Brain microvascular endothelial cell (primary cell): Measurements from ENCODE around the gene SCD5.

ENCODE experiments used
- DNase-seq: peaks from one replicate; pipeline ENCODE4 v3.0.0-alpha.2; 2020
- H3K27ac ChIP-seq: fragments of 250-450 bp; sonication (Bioruptor Pico); 2 replicates; pipeline ENCODE4 v1.5.1; 2020; ENCODE audit warnings: mild to moderate bottlenecking, moderate library complexity
- H3K27me3 ChIP-seq: fragments of 250-450 bp; sonication (Bioruptor Pico); replicated peaks from 2 replicates; pipeline ENCODE4 v1.5.1; 2020; ENCODE audit warnings: mild to moderate bottlenecking
- H3K36me3 ChIP-seq: fragments of 250-450 bp; sonication (Bioruptor Pico); replicated peaks from 2 replicates; pipeline ENCODE4 v1.5.1; 2020; ENCODE audit warnings: mild to moderate bottlenecking
- H3K4me3 ChIP-seq: 2 replicates; pipeline ENCODE4 v1.5.1; 2011; ENCODE audit warnings: low read depth, mild to moderate bottlenecking, control low read depth, low read length, moderate library complexity
- in situ Hi-C: cut with HindIII; loops from 2 replicates; pipeline ENCODE4 v1.10.0; 2017; ENCODE audit warnings: low sequenced_read_pairs, low pct_ligation_motif_present
- TF ChIP-seq, protein P1 (sequence below): IDR thresholded peaks from 2 replicates; pipeline ENCODE4 v1.5.1; 2011; ENCODE audit warnings: low read depth, mild to moderate bottlenecking, moderate library complexity, low read length, control low read depth, inconsistent platforms; ENCODE audit errors: missing control alignments

The SCD5 gene

DNA sequence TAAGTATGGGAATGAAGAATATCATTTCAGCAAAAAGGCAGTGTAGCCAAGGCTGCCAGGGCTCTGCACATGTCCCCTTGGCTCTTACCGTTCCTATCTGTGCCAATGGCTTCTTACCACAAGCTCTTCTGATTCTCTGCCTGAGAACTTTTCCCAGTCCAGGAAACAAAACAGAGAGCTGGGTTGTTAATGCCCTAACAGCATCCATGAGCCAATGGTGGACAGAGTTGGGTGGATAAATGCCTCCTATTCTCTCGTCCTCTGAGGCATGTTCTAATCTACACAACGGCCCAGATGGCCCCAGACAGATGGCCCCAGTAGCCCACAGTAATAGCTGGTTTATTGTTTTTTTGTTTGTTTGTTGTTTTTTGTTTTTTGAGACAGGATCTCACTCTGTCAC lies 28.0 kb downstream of the SCD5 start:
- TF ChIP-seq, protein P1, sequence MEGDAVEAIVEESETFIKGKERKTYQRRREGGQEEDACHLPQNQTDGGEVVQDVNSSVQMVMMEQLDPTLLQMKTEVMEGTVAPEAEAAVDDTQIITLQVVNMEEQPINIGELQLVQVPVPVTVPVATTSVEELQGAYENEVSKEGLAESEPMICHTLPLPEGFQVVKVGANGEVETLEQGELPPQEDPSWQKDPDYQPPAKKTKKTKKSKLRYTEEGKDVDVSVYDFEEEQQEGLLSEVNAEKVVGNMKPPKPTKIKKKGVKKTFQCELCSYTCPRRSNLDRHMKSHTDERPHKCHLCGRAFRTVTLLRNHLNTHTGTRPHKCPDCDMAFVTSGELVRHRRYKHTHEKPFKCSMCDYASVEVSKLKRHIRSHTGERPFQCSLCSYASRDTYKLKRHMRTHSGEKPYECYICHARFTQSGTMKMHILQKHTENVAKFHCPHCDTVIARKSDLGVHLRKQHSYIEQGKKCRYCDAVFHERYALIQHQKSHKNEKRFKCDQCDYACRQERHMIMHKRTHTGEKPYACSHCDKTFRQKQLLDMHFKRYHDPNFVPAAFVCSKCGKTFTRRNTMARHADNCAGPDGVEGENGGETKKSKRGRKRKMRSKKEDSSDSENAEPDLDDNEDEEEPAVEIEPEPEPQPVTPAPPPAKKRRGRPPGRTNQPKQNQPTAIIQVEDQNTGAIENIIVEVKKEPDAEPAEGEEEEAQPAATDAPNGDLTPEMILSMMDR = no peak
- Histone ChIP-seq H3K27ac (no peak overlapping the region), H3K4me3 (no peak overlapping the region), H3K36me3 (no peaks in the 10 kb centered on the region), H3K27me3 (no peaks in the 10 kb centered on the region)
- in situ Hi-C loops = no loop called here
- no peak for DNase-seq

DNA sequence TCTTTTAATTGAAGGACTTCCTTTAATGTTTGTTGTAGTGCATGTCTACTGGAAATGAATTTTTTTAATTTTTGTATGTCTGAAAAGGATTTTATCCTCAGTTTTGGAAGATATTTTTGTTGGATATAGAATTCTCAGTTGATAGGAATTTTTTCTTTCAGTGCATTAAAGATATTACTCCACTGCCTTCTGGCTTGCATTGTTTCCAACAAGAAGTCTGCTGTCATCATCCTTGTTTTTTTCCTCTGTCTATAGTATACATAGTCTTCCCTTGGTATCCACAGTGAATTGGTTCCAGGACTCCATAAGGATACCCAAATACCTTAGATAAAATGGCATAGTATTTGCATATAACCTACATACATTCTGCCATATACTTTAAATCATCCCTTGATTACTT lies 33.5 kb downstream of the SCD5 start:
- TF ChIP-seq, protein P1 = no peak
- no peak overlapping the region for H3K27ac ChIP-seq
- H3K27me3 ChIP-seq = no peaks in the 10 kb centered on the region
- H3K36me3 ChIP-seq = no peaks in the 10 kb centered on the region
- in situ Hi-C loops = no loop called here
- DNase-seq = no peak
- H3K4me3 ChIP-seq = no peak overlapping the region

DNA sequence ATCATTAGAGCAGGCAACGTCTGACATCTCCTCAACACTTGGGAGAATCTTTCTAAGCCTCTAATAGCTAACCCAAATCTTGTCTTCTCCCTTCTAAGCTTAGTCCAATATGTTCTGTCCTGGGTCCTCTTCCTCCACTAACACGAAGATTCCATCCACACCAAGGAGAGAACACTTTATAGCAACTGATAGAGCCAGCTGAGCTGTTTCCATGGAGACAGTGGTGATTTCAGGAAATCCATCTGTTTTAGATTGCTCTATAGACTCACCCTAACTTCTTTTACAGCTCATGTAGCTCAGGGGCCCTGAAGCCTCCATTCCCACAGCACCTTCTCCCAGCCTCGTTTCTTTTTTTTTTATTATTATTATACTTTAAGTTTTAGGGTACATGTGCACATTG lies 37.4 kb downstream of the SCD5 start:
- Histone ChIP-seq H3K27ac (no peak overlapping the region), H3K4me3 (no peak overlapping the region), H3K27me3 (no peaks in the 10 kb centered on the region), H3K36me3 (no peaks in the 10 kb centered on the region)
- TF ChIP-seq, protein P1 = no peak
- in situ Hi-C loops = no loop called here
- DNase-seq = no peak

DNA sequence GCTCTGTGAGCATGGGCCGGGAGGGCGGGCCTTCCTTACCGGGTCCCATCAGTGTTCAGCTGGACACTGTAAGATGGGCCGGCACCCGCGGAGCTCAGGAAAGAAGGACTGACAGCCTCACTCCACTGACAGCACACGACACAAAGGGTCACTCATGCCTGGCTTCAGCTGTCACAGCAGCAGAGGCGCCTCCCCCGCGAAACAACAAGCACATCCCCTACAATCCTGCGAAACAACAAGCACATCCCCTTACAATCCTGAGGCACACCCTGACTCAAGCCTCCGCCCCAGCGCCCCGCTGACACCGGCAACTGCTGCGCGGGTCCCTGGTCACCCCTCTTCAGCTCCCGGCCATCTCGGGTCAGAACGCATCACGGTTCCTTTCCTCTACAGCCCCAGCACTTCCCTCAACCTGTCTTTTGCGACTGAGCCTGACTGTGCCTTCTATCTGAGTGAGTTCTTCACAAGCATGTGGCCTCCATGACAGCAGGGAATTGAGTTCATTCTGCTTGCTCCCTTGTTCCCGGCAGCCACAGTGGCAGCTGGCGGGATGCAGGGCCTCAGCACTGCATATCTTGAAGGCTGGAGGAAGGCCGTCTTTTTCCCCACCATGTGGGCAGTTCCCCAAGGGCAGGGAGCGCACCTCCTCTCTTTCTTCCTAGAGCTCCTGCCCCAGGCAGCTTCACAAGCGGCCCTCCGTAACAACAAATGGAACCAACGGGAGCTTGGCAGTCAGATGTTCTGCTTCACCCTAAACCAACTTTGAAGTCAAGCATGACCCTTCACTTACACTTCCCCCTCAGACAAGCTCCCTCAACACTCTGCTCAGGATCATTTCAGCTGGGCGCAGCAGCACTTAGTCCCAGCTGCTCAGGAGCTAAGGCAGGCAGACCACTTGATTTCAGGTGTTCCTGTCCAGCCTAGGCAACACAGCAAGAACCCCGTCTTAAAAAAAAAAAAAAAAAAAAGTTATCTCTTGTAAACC lies 39.6 kb downstream of the SCD5 start:
- in situ Hi-C loops = no loop called here
- DNase-seq = no peak

DNA sequence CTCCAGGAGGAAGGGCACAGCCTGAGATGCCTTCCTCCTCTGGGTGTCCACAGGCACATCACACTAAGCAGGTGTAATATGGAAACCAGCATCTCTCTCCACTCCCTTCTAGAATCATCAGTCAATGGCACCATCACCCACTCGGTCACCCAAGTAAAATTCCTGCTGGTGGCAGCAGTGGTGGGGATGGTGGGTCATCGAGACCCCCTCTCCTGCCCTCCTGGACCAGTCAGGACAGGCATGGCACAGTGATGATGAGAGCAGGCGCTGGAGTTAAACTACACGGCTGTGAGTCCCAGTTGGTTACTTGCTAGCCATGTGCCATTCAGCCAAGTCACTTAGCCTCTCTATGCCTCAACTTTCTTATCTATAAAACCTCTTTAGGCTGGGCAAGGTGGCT lies 42.5 kb downstream of the SCD5 start:
- in situ Hi-C loops = no loop called here
- Histone ChIP-seq H3K4me3 (no peak overlapping the region), H3K27me3 (no peaks in the 10 kb centered on the region), H3K27ac (no peak overlapping the region), H3K36me3 (no peaks in the 10 kb centered on the region)
- TF ChIP-seq, protein P1 = no peak
- DNase-seq = no peak

More for the DNA sequence above, 39.6 kb downstream of the SCD5 start:
- Histone ChIP-seq H3K27me3 (no peaks in the 10 kb centered on the region), H3K36me3 (no peaks in the 10 kb centered on the region), H3K4me3 (no peak overlapping the region), H3K27ac (no peak overlapping the region)
- TF ChIP-seq, protein P1 = no peak

DNA sequence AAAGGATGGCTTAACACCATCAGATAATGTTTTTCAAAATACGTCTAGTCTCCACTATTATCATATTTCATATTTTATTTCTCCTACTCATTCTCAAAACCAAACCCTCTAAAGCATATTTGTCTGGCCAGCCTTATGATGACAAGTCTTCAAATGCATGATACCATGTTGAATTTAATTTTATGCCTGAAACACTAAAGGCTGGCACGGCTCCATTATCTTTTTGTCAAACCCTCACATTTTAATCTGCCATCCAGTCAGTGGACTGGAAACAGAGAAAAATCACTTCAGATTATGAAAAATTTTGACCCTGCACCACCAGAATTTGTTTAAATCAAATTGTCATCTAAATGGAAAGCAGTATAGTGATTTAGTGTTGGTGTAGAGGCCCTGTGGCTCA lies 42.9 kb downstream of the SCD5 start:
- Histone ChIP-seq H3K27me3 (no peaks in the 10 kb centered on the region), H3K4me3 (no peak overlapping the region), H3K27ac (no peak overlapping the region), H3K36me3 (no peaks in the 10 kb centered on the region)
- TF ChIP-seq, protein P1 = no peak
- DNase-seq = no peak
- in situ Hi-C loops = no loop called here
